ENCODE results near the gene TASOR2.

The TASOR2 gene

GRCh38 chr10:5691786-5692185, 7.1 kb downstream of the TASOR2 start:
- Histone ChIP-seq H3K23ac (ENCODE audit: low read depth, low read length, poor library complexity) (no peak overlapping the region), H3K18ac (ENCODE audit: low read length) (no peak overlapping the region), H2BK15ac (ENCODE audit: low read length) (no peak overlapping the region), H3K9ac (ENCODE audit: low read depth, low read length, poor library complexity) (no peak overlapping the region), H2BK5ac (ENCODE audit: low read length) (no peak overlapping the region), H3K4me1 (ENCODE audit: control insufficient read depth in 2 of 2, insufficient read depth in 1 of 2, low read depth in 1 of 2, low read length in 2 of 2) (peaks cover 3% of the 10 kb centered on the region in 2 donors), H3K4me2 (ENCODE audit: insufficient read depth, low read length, poor library complexity, severe bottlenecking) (no peak overlapping the region), H2AK5ac (ENCODE audit: low read depth, low read length) (no peak overlapping the region), H4K91ac (ENCODE audit: low read depth, low read length, poor library complexity) (no peak overlapping the region), H2AFZ (ENCODE audit: low read length) (no peak overlapping the region), H4K8ac (ENCODE audit: low read depth, low read length) (no peak overlapping the region), H2BK12ac (ENCODE audit: low read length) (no peak overlapping the region), H2BK120ac (ENCODE audit: low read depth, low read length) (no peak overlapping the region), H3K36me3 (replicated peaks in 1 of 2; ENCODE audit: control insufficient read depth in 2 of 2, insufficient read depth in 2 of 2, low read length in 2 of 2) (peaks cover 0 to 3% of the 10 kb centered on the region in 2 donors), H3K14ac (ENCODE audit: low read length) (no peak overlapping the region), H3K79me1 (ENCODE audit: low read depth, low read length) (peaks cover 2% of the 10 kb centered on the region), H3K4me3 (ENCODE audit: low read length in 2 of 2) (peak overlapping the region in 1 of 2 donors; percentile 68), H3K4ac (ENCODE audit: low read length) (no peak overlapping the region), H3K9me3 (replicated peaks in 1 of 2; ENCODE audit: control insufficient read depth in 2 of 2, insufficient read depth in 1 of 2, low read depth in 1 of 2, low read length in 2 of 2) (no peaks in the 10 kb centered on the region), H3K27me3 (ENCODE audit: control insufficient read depth in 3 of 3, insufficient read depth in 3 of 3, low read depth in 1 of 3, low read length in 3 of 3) (no peaks in the 10 kb centered on the region), H3K27ac (replicated peaks; ENCODE audit: low read length) (no peak overlapping the region)
- DNase-seq (ENCODE audit: low spot score), result no peak
- no CpG with 5 or more reads among the region's 8 CpGs for WGBS, 2 donors (ENCODE audit: extremely low coverage in 2 of 2, insufficient read length in 2 of 2, insufficient replicate concordance in 1 of 2)

- peaks cover 2% of the 10 kb centered on the region for H3K79me1 ChIP-seq (ENCODE audit: low read depth, low read length)
- H2BK15ac ChIP-seq (ENCODE audit: low read length), result peak overlapping the region; percentile 12
- H3K9ac ChIP-seq (ENCODE audit: low read depth, low read length, poor library complexity), result no peak overlapping the region
- H3K9me3 ChIP-seq (replicated peaks in 1 of 2; ENCODE audit: control insufficient read depth in 2 of 2, insufficient read depth in 1 of 2, low read depth in 1 of 2, low read length in 2 of 2), result peaks cover 0 to 2% of the 10 kb centered on the region in 2 donors
- no peak overlapping the region for H3K14ac ChIP-seq (ENCODE audit: low read length)
- H2BK12ac ChIP-seq (ENCODE audit: low read length), result no peak overlapping the region
- no peak overlapping the region for H4K8ac ChIP-seq (ENCODE audit: low read depth, low read length)
- H3K23ac ChIP-seq (ENCODE audit: low read depth, low read length, poor library complexity), result no peak overlapping the region
- H2AFZ ChIP-seq (ENCODE audit: low read length), result peak overlapping the region; percentile 94
- WGBS, 2 donors (ENCODE audit: extremely low coverage in 2 of 2, insufficient read length in 2 of 2, insufficient replicate concordance in 1 of 2), result no CpG with 5 or more reads among the region's 49 CpGs
- peak overlapping the region; percentile 68 to 84 for H3K4me3 ChIP-seq (ENCODE audit: low read length in 2 of 2)
- peak overlapping the region; percentile 66 for H3K4me2 ChIP-seq (ENCODE audit: insufficient read depth, low read length, poor library complexity, severe bottlenecking)
- H2BK120ac ChIP-seq (ENCODE audit: low read depth, low read length), result no peak overlapping the region
- peak; percentile 51 for DNase-seq (ENCODE audit: low spot score)
- H3K27me3 ChIP-seq (ENCODE audit: control insufficient read depth in 3 of 3, insufficient read depth in 3 of 3, low read depth in 1 of 3, low read length in 3 of 3), result no peaks in the 10 kb centered on the region
- no peak overlapping the region for H4K91ac ChIP-seq (ENCODE audit: low read depth, low read length, poor library complexity)
- peaks cover 0 to 3% of the 10 kb centered on the region in 2 donors for H3K36me3 ChIP-seq (replicated peaks in 1 of 2; ENCODE audit: control insufficient read depth in 2 of 2, insufficient read depth in 2 of 2, low read length in 2 of 2)
- peak overlapping the region; percentile 81 for H3K18ac ChIP-seq (ENCODE audit: low read length)
- no peak overlapping the region for H2AK5ac ChIP-seq (ENCODE audit: low read depth, low read length)
- peaks cover 3% of the 10 kb centered on the region in 2 donors for H3K4me1 ChIP-seq (ENCODE audit: control insufficient read depth in 2 of 2, insufficient read depth in 1 of 2, low read depth in 1 of 2, low read length in 2 of 2)
- no peak overlapping the region for H3K27ac ChIP-seq (replicated peaks; ENCODE audit: low read length)
- no peak overlapping the region for H3K4ac ChIP-seq (ENCODE audit: low read length)
- no peak overlapping the region for H2BK5ac ChIP-seq (ENCODE audit: low read length)
Observed at GRCh38 chr10:5692461-5693358, 8.1 kb downstream of the TASOR2 start.

- H2BK120ac ChIP-seq (ENCODE audit: low read depth, low read length), result no peak overlapping the region
- no peak overlapping the region for H3K4me2 ChIP-seq (ENCODE audit: insufficient read depth, low read length, poor library complexity, severe bottlenecking)
- H3K4me3 ChIP-seq (ENCODE audit: low read length in 2 of 2), result no peak overlapping the region
- no peak overlapping the region for H3K27ac ChIP-seq (replicated peaks; ENCODE audit: low read length)
- H2AK5ac ChIP-seq (ENCODE audit: low read depth, low read length), result no peak overlapping the region
- WGBS, 2 donors (ENCODE audit: extremely low coverage in 2 of 2, insufficient read length in 2 of 2, insufficient replicate concordance in 1 of 2), result no CpG with 5 or more reads among the region's 1 CpG
- no peak overlapping the region for H4K8ac ChIP-seq (ENCODE audit: low read depth, low read length)
- H2AFZ ChIP-seq (ENCODE audit: low read length), result no peak overlapping the region
- no peak overlapping the region for H2BK15ac ChIP-seq (ENCODE audit: low read length)
- no peak overlapping the region for H2BK12ac ChIP-seq (ENCODE audit: low read length)
- no peak overlapping the region for H3K9ac ChIP-seq (ENCODE audit: low read depth, low read length, poor library complexity)
- H3K27me3 ChIP-seq (ENCODE audit: control insufficient read depth in 3 of 3, insufficient read depth in 3 of 3, low read depth in 1 of 3, low read length in 3 of 3), result no peaks in the 10 kb centered on the region
- H3K23ac ChIP-seq (ENCODE audit: low read depth, low read length, poor library complexity), result no peak overlapping the region
- H4K91ac ChIP-seq (ENCODE audit: low read depth, low read length, poor library complexity), result no peak overlapping the region
- no peak overlapping the region for H3K14ac ChIP-seq (ENCODE audit: low read length)
- H3K79me1 ChIP-seq (ENCODE audit: low read depth, low read length), result peaks cover 2% of the 10 kb centered on the region
- no peaks in the 10 kb centered on the region for H3K36me3 ChIP-seq (replicated peaks in 1 of 2; ENCODE audit: control insufficient read depth in 2 of 2, insufficient read depth in 2 of 2, low read length in 2 of 2)
- DNase-seq (ENCODE audit: low spot score), result no peak
- no peak overlapping the region for H2BK5ac ChIP-seq (ENCODE audit: low read length)
- no peak overlapping the region for H3K4ac ChIP-seq (ENCODE audit: low read length)
- H3K18ac ChIP-seq (ENCODE audit: low read length), result no peak overlapping the region
- H3K9me3 ChIP-seq (replicated peaks in 1 of 2; ENCODE audit: control insufficient read depth in 2 of 2, insufficient read depth in 1 of 2, low read depth in 1 of 2, low read length in 2 of 2), result peaks cover 0 to 2% of the 10 kb centered on the region in 2 donors
- H3K4me1 ChIP-seq (ENCODE audit: control insufficient read depth in 2 of 2, insufficient read depth in 1 of 2, low read depth in 1 of 2, low read length in 2 of 2), result peaks cover 3% of the 10 kb centered on the region in 2 donors
Observed at GRCh38 chr10:5694573-5694972, 9.9 kb downstream of the TASOR2 start.

- H3K4me1 ChIP-seq (ENCODE audit: control insufficient read depth in 2 of 2, insufficient read depth in 1 of 2, low read depth in 1 of 2, low read length in 2 of 2), result peaks cover 3% of the 10 kb centered on the region in 2 donors
- H2BK5ac ChIP-seq (ENCODE audit: low read length), result no peak overlapping the region
- no peak overlapping the region for H3K4ac ChIP-seq (ENCODE audit: low read length)
- no peak overlapping the region for H2BK12ac ChIP-seq (ENCODE audit: low read length)
- no peak overlapping the region for H3K4me3 ChIP-seq (ENCODE audit: low read length in 2 of 2)
- no peak overlapping the region for H3K9ac ChIP-seq (ENCODE audit: low read depth, low read length, poor library complexity)
- H2AK5ac ChIP-seq (ENCODE audit: low read depth, low read length), result no peak overlapping the region
- H3K14ac ChIP-seq (ENCODE audit: low read length), result no peak overlapping the region
- WGBS, 2 donors (ENCODE audit: extremely low coverage in 2 of 2, insufficient read length in 2 of 2, insufficient replicate concordance in 1 of 2), result no CpG with 5 or more reads among the region's 2 CpGs
- H4K8ac ChIP-seq (ENCODE audit: low read depth, low read length), result no peak overlapping the region
- H3K79me1 ChIP-seq (ENCODE audit: low read depth, low read length), result peaks cover 2% of the 10 kb centered on the region
- H2BK15ac ChIP-seq (ENCODE audit: low read length), result no peak overlapping the region
- no peak overlapping the region for H2AFZ ChIP-seq (ENCODE audit: low read length)
- H3K27ac ChIP-seq (replicated peaks; ENCODE audit: low read length), result no peak overlapping the region
- H4K91ac ChIP-seq (ENCODE audit: low read depth, low read length, poor library complexity), result no peak overlapping the region
- H3K4me2 ChIP-seq (ENCODE audit: insufficient read depth, low read length, poor library complexity, severe bottlenecking), result no peak overlapping the region
- H2BK120ac ChIP-seq (ENCODE audit: low read depth, low read length), result no peak overlapping the region
- H3K27me3 ChIP-seq (ENCODE audit: control insufficient read depth in 3 of 3, insufficient read depth in 3 of 3, low read depth in 1 of 3, low read length in 3 of 3), result no peaks in the 10 kb centered on the region
- DNase-seq (ENCODE audit: low spot score), result no peak
- H3K36me3 ChIP-seq (replicated peaks in 1 of 2; ENCODE audit: control insufficient read depth in 2 of 2, insufficient read depth in 2 of 2, low read length in 2 of 2), result no peaks in the 10 kb centered on the region
- peaks cover 0 to 2% of the 10 kb centered on the region in 2 donors for H3K9me3 ChIP-seq (replicated peaks in 1 of 2; ENCODE audit: control insufficient read depth in 2 of 2, insufficient read depth in 1 of 2, low read depth in 1 of 2, low read length in 2 of 2)
- no peak overlapping the region for H3K23ac ChIP-seq (ENCODE audit: low read depth, low read length, poor library complexity)
- no peak overlapping the region for H3K18ac ChIP-seq (ENCODE audit: low read length)
Observed at GRCh38 chr10:5697342-5697741, 12.7 kb downstream of the TASOR2 start.
